Colonic mucosa (tissue), 4 donors: ENCODE data around the gene RNF17. TPM values are rescaled to one million over a fixed set of nuclear protein-coding genes. Genes with fewer than 3 reads are reported as not detected.

Source experiments
- DNase-seq: peaks from one replicate; pipeline ENCODE4 v3.0.0-alpha.2; 2020
- H3K27ac ChIP-seq: fragments of 200-600 bp; one replicate; pipeline ENCODE4 v1.8.0; 2021
- H3K27me3 ChIP-seq: fragments of 200-600 bp; one replicate; pipeline ENCODE4 v1.8.0; 2021
- H3K36me3 ChIP-seq: fragments of 200-600 bp; one replicate; pipeline ENCODE4 v1.8.0; 2021
- H3K4me1 ChIP-seq: fragments of 200-600 bp; one replicate; pipeline ENCODE4 v1.8.0; 2021; ENCODE audit warnings: mild to moderate bottlenecking
- H3K4me3 ChIP-seq: fragments of 200-600 bp; one replicate; pipeline ENCODE4 v1.8.0; 2021
- H3K9ac ChIP-seq, 2 donors: one replicate each; pipeline ENCODE4 v1.7.0; 2013; ENCODE audit warnings: control low read depth in 2 of 2, low read depth in 2 of 2, low read length in 2 of 2
- H3K9me3 ChIP-seq: fragments of 200-600 bp; one replicate; pipeline ENCODE4 v1.8.0; 2021
- CTCF ChIP-seq: fragments of 200-600 bp; IDR thresholded peaks from one replicate; pipeline ENCODE4 v1.8.0; 2022; ENCODE audit warnings: antibody characterized with exemption, mild to moderate bottlenecking
- intact Hi-C: fragments of 100-400 bp; cut with DNase I; formaldehyde crosslinking; loops from one replicate; pipeline ENCODE4 v1.14.1; 2022
- total RNA-seq, 2 donors: library from RNA; stranded (reverse); fragmentation: NEBNext Ultra II Directional in 1 of 2; extraction: Animal tissue kit (Norgen Biotek cat#: 25700) in 1 of 2; gene quantifications; one replicate each; pipeline ENCODE4 v1.2.1, GENCODE V29; 2021
- donor health status: healthy.
- donor health status: DM: no; HTN: no; CAD: no.
- donor health status: DM: no; HTN: no; CAD: no.

The RNF17 gene
- total RNA-seq, 2 donors from 2014 or later, result not detected

DNA sequence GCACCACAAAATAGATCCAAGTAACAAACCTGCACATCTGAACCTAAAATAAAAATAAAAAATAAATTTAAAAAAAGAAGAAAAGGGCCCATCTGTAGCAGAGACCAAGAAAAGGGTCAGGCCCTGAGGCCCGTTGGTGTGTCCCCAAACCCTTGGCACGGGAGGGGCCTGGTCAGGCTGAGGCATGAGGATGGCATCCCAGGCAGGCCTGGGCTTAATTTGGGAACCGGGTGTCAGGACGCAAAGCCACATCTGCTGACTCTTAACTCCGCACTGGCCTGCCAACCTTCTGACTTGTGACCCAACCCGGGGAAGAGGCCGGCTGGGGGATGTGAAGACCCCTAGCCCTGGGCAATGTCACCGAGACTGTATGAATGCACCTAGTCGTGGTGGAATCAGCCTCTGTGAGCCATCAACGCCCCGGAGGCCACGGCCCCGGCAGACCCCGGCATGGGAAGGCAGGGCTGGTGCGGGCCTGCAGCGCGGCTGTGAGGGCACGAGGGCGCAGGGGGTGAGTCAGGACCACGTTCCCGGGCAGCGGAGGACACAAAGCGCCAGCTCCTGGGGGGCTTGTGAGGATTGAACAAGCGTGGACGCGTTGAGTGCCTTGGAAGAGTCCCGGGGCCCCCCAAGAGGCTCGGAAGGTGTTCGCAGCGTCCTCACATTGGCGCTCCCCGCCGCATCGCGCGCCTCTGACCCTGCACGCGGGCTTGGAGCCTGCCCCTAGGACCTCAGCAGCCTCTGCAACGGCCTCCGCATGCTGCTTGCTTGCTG is 45.6 kb upstream of the RNF17 start:
- H3K4me1 ChIP-seq, result no peaks in the 10 kb centered on the region
- TF ChIP-seq CTCF, result no peak
- H3K4me3 ChIP-seq, result no peak overlapping the region
- no peak overlapping the region for H3K27ac ChIP-seq
- H3K9ac ChIP-seq, result no peak overlapping the region
- no peaks in the 10 kb centered on the region for H3K27me3 ChIP-seq
- no peaks in the 10 kb centered on the region for H3K36me3 ChIP-seq
- intact Hi-C loops, result no loop called here
- DNase-seq, result no peak
- H3K9me3 ChIP-seq, result no peaks in the 10 kb centered on the region

DNA sequence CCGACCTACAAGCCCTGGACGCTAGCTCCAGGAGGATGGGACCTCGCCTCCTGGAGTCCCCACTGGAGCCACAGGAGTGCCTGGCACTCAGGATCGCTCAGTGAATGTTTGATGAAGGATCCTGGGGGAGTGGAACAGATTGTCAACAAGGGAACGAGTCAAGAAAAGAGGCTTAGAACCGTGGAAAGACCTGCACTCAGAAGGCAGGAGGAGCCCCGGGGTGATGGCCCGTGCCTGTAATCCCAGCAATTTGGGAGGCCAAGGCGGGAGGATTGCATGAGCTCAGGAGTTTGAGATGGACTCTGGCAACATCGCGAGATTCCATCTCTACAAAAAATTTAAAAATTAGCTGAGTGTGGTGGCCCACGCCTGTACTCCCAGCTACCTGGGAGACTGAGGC is 44.8 kb upstream of the RNF17 start:
- no peaks in the 10 kb centered on the region for H3K36me3 ChIP-seq
- H3K9me3 ChIP-seq, result no peaks in the 10 kb centered on the region
- H3K4me3 ChIP-seq, result no peak overlapping the region
- no peaks in the 10 kb centered on the region for H3K27me3 ChIP-seq
- no peak for DNase-seq
- intact Hi-C loops, result no loop called here
- H3K9ac ChIP-seq, result no peak overlapping the region
- H3K4me1 ChIP-seq, result no peaks in the 10 kb centered on the region
- no peak overlapping the region for H3K27ac ChIP-seq
- no peak for TF ChIP-seq CTCF

DNA sequence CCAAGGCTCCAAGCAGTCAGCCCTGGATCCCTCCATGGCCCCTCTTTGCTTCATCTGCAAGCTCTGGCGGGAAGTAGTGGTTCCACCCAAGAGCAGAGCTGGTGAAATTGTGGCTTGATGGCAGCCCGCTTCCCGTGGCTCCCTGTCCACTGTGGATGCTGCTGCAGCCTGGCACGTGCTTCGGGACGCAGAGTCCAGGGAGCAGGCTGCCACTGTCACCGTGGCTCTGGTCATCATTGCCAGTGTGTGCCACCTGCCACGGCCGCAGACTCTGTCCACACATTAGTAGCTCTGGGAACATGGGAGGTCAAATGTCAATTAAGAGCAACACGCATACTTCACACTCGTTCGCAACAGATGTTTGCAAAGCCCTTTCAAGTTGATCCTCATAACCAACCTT is 40.8 kb upstream of the RNF17 start:
- Histone ChIP-seq H3K9ac (no peak overlapping the region), H3K27me3 (no peaks in the 10 kb centered on the region), H3K27ac (no peak overlapping the region), H3K4me3 (no peak overlapping the region), H3K9me3 (no peaks in the 10 kb centered on the region), H3K4me1 (no peaks in the 10 kb centered on the region), H3K36me3 (no peaks in the 10 kb centered on the region)
- no peak for TF ChIP-seq CTCF
- DNase-seq, result no peak
- intact Hi-C loops, result no loop called here

DNA sequence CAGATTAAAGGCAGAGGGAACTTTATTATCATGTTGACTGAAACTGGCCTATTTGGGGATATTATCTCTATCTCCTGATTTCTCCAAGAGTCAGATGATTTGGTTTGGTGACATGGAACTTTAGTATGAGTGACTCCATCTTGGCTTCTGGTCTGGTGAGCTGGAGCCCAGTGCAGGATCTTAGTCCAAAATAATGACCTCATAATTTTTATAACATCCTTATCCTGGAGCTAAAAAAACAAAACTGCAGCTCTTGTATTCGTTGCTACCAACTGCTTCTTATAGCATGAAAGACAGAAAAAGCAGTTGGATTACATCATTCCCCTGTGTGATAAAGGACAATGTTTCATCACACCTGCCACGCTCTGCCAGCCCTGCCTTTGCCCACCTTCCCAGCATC is 39.3 kb upstream of the RNF17 start:
- intact Hi-C loops, result no loop called here

GRCh38 chr13:24725379-24725778 is 38.6 kb upstream of the RNF17 start:
- no peaks in the 10 kb centered on the region for H3K36me3 ChIP-seq
- H3K4me1 ChIP-seq, result no peaks in the 10 kb centered on the region
- no peak for DNase-seq
- H3K4me3 ChIP-seq, result no peak overlapping the region
- H3K9ac ChIP-seq, result no peak overlapping the region
- H3K27ac ChIP-seq, result no peak overlapping the region
- intact Hi-C loops, result no loop called here
- TF ChIP-seq CTCF, result no peak
- no peaks in the 10 kb centered on the region for H3K27me3 ChIP-seq
- H3K9me3 ChIP-seq, result no peaks in the 10 kb centered on the region

More for the DNA sequence above, 39.3 kb upstream of the RNF17 start:
- no peak for DNase-seq
- Histone ChIP-seq H3K9ac (no peak overlapping the region), H3K9me3 (no peaks in the 10 kb centered on the region), H3K27me3 (no peaks in the 10 kb centered on the region), H3K27ac (no peak overlapping the region), H3K4me3 (no peak overlapping the region), H3K4me1 (no peaks in the 10 kb centered on the region), H3K36me3 (no peaks in the 10 kb centered on the region)
- no peak for TF ChIP-seq CTCF
